ENCODE measurements around the gene GRK4.

The GRK4 gene

GRCh38 chr4:3085948-3086670 is 122.7 kb downstream of the GRK4 start:
- no peaks in the 10 kb centered on the region for H3K9me3 ChIP-seq (ENCODE audit: insufficient read depth, low read depth, low read length)
- no peak overlapping the region for H3K27ac ChIP-seq (ENCODE audit: low read depth, low read length)
- H3K36me3 ChIP-seq (ENCODE audit: insufficient read depth, low read length), result peaks cover 44% of the 10 kb centered on the region
- H3K27me3 ChIP-seq (ENCODE audit: insufficient read depth, low read length), result no peaks in the 10 kb centered on the region
- no peak overlapping the region for H3K9ac ChIP-seq (ENCODE audit: low read depth, low read length)
- H3K4me3 ChIP-seq (ENCODE audit: low read length), result no peak overlapping the region
- WGBS, result 97% methylated on average over 10 of the region's 10 CpGs
- H3K4me1 ChIP-seq (ENCODE audit: insufficient read depth, low read length), result no peaks in the 10 kb centered on the region

GRCh38 chr4:3087115-3087797 is 123.9 kb downstream of the GRK4 start:
- H3K4me3 ChIP-seq (ENCODE audit: low read length), result no peak overlapping the region
- H3K36me3 ChIP-seq (ENCODE audit: insufficient read depth, low read length), result peaks cover 52% of the 10 kb centered on the region
- no peaks in the 10 kb centered on the region for H3K9me3 ChIP-seq (ENCODE audit: insufficient read depth, low read depth, low read length)
- no peaks in the 10 kb centered on the region for H3K27me3 ChIP-seq (ENCODE audit: insufficient read depth, low read length)
- no peaks in the 10 kb centered on the region for H3K4me1 ChIP-seq (ENCODE audit: insufficient read depth, low read length)
- no peak overlapping the region for H3K9ac ChIP-seq (ENCODE audit: low read depth, low read length)
- no peak overlapping the region for H3K27ac ChIP-seq (ENCODE audit: low read depth, low read length)
- 90% methylated on average over 4 of the region's 4 CpGs for WGBS

Measured in HUES64 (cell line).